Epithelial cell of proximal tubule (primary cell): Measurements from ENCODE around the gene PLCZ1. TPM values are rescaled to one million over a fixed set of nuclear protein-coding genes. Genes with fewer than 3 reads are reported as not detected.

Experiments used
- DNase-seq: peaks from one replicate; pipeline ENCODE4 v3.0.0-alpha.2; 2011; ENCODE audit warnings: low read depth
- H3K4me3 ChIP-seq: 2 replicates; pipeline ENCODE4 v1.5.1; 2011; ENCODE audit warnings: low read depth, mild to moderate bottlenecking, low read length
- CTCF ChIP-seq: conservative IDR thresholded peaks from 2 replicates; pipeline ENCODE4 v1.5.1; 2012; ENCODE audit warnings: low read depth, mild to moderate bottlenecking, low read length
- total RNA-seq: library from RNA; depleted of rRNA; stranded (reverse); fragments of >200 nt; gene quantifications from 2 replicates; pipeline ENCODE4 v1.2.3, GENCODE V29; 2015

Gene PLCZ1
- total RNA-seq, 1 donor from 2014 or later: not detected

- no peak overlapping the region for H3K4me3 ChIP-seq
- peak; percentile 15 for DNase-seq
Measured at GRCh38 chr12:18752280-18752920, 14.6 kb upstream of the PLCZ1 start.

DNA sequence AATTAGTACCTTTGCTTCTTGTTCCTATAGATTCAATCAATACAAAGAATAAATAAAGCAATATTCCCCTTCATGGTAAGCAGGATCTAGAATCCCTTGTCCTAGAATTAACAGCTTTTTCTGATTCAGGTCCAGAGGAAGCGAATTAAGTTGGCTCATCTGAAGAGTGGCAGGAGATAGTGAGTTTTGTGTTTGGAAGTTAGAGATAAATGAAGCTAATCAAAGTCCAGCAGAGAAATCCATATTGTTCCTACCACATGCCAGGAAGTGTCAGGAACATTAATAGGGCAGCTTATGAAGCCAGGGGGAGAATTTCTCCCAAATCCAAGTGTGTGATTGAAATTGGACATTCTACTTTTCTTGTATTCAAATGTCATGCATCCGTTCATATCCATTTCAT lies 14.1 kb upstream of the PLCZ1 start:
- DNase-seq: no peak
- no peak for TF ChIP-seq CTCF

More at GRCh38 chr12:18752280-18752920, 14.6 kb upstream of the PLCZ1 start:
- TF ChIP-seq CTCF: no peak

DNA sequence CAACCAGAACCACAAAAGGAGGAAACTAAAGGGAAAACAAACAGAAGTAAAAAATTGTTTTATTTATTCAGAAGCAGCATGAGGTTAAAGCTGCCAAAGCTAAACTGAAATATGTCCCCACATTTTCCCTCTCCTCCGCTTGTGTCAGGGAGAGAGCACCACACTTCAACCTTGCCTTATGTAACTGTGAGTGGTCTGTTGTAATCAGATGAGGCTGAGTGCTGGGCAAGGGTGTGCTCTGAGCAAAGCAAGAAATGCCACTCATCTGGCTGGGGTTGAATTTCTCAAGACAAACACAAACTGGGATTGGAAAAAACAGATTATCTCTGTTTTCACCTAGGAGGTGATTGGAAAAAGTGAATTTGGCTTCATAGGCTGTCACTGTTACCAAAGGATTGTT lies 12.3 kb upstream of the PLCZ1 start:
- H3K4me3 ChIP-seq: no peak overlapping the region
- DNase-seq: no peak
- no peak for TF ChIP-seq CTCF

More for the DNA sequence above, 14.1 kb upstream of the PLCZ1 start:
- no peak overlapping the region for H3K4me3 ChIP-seq

DNA sequence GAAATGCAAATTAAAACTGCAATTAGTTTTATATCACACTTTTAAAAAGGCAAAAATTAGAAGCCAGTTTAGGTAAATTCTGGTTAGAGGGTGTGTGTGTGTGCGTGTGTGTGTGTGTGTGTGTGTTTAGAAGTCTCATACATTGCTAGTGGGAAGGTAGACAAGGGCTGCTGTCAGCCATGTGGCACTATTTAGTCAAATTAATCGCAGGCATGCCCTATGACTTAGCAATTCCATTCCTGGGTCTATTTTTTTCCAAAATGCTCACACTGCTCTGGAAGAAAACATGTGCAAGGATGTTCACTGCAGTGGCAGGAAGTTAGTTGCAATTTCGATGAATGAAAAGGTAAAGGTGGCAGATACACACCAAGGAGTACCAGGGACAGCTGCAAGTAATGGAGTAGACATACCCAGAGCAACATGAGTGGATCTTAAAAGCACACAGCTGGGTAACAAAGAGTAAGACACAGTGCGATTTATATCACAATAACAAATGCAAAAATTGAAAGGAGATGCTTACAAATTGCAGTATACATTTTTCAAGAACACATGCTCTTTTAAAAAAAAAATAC lies 11.7 kb upstream of the PLCZ1 start:
- no peak overlapping the region for H3K4me3 ChIP-seq
- no peak for DNase-seq
- no peak for TF ChIP-seq CTCF

DNA sequence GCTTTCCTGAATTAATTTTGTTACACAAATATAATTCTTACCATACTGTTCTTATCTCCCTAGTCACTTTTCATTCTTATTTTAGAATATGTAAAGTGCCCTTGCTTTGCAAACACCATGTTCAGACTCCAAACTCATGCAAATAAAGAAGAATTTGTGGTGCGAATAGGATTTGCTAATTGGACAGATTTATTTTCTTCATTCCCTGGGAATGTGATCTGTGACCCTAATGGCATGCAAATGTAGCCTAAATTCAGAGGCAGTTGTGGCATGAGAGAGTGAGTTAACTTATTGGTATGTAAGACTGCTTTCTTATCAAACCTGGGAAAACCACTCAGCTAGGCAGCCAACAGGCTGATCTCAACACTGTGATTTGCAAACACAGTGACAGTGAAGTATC lies 10.1 kb upstream of the PLCZ1 start:
- H3K4me3 ChIP-seq: no peak overlapping the region
- peak; percentile 92 for DNase-seq
- no peak for TF ChIP-seq CTCF

DNA sequence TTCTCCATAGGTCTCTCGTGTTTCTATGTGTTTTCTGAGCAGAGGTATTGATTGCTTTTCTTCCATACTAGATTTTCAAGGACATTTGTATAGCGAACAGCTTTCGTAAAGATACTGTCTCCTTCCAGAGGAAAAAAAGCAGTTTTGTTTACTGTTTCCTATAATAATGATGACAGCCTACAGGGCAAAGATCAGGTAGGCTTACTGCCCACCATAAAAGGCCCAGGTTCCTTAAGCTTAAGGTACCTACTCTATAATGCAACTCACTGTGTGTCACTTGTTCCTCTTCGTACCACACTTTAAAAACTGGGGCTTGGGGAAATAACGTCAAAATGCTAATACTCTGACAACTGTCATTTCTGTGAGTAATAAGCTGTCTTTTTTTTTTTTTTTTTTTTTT lies 6.7 kb downstream of the PLCZ1 start:
- H3K4me3 ChIP-seq: no peak overlapping the region
- TF ChIP-seq CTCF: no peak
- DNase-seq: no peak

GRCh38 chr12:18723752-18724151 lies 14.1 kb downstream of the PLCZ1 start:
- no peak for TF ChIP-seq CTCF
- peak; percentile 57 for DNase-seq
- H3K4me3 ChIP-seq: no peak overlapping the region
